Nephron (organoid): ENCODE measurements around the gene ADORA1.

Experiments used
- H3K27ac Mint-ChIP-seq, 3 experiments: 2 replicates each; pipeline ENCODE4 v1.8.0; 2020; ENCODE audit warnings: mixed read lengths in 3 of 3, mild to moderate bottlenecking in 2 of 3, moderate library complexity in 1 of 3
- H3K27me3 Mint-ChIP-seq: 2 replicates; pipeline ENCODE4 v1.8.0; 2021; ENCODE audit warnings: low read depth, mild to moderate bottlenecking, moderate library complexity, mixed read lengths
- H3K36me3 Mint-ChIP-seq: 2 replicates; pipeline ENCODE4 v1.8.0; 2020; ENCODE audit warnings: low read depth, mixed read lengths
- H3K4me1 Mint-ChIP-seq: 2 replicates; pipeline ENCODE4 v1.8.0; 2020; ENCODE audit warnings: mixed read lengths
- H3K4me3 Mint-ChIP-seq, 3 experiments: 2 replicates each; pipeline ENCODE4 v1.8.0; 2020; ENCODE audit warnings: mild to moderate bottlenecking in 3 of 3, mixed read lengths in 3 of 3, moderate library complexity in 2 of 3
- H3K9me3 Mint-ChIP-seq: 2 replicates; pipeline ENCODE4 v1.8.0; 2020; ENCODE audit warnings: mixed read lengths
- CTCF ChIP-seq, 3 experiments: fragments of 200-600 bp; sonication (generic); IDR thresholded peaks; one replicate each; pipeline ENCODE4 v1.5.0; 2021; ENCODE audit warnings: antibody characterized with exemption in 3 of 3; ENCODE audit not compliant: unreplicated experiment in 3 of 3

ADORA1 gene

GRCh38 chr1:203167913-203168200, 40.3 kb downstream of the ADORA1 start:
- TF ChIP-seq CTCF (IDR thresholded peaks at IDR 0.05; ENCODE audit: unreplicated experiment in 3 of 3), result no peak
- Mint-ChIP-seq H3K27me3 (peaks cover 10% of the 10 kb centered on the region), H3K36me3 (no peaks in the 10 kb centered on the region), H3K4me1 (peaks cover 14% of the 10 kb centered on the region), H3K9me3 (no peaks in the 10 kb centered on the region), H3K27ac (no peak overlapping the region), H3K4me3 (no peak overlapping the region)

DNA sequence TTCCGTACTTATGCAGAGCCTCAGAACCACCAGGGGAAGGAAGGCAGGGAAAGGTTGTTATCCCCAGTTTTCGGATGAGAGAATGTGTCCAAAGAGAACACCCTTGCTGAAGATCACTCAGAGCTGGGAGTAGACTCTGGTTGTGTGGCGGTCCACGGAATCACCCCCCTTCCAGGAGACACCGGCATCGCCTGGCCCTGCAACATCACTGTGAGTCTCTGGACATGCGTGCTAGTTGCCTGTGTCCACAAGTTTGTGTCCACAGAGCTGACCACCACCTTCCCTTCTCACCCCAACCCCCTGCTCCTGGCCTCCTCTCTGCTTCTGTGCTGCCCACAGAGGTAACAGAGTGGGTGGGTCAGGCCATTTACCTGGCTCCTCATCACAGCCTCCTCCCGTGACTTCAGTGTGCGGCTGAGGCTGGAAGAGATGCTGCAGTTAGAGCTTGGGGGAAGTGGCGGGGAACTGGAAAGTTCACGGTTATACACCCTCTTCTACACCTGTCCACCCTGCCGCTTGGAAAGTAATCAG, 40.8 kb downstream of the ADORA1 start:
- no peaks in the 10 kb centered on the region for H3K36me3 Mint-ChIP-seq
- no peak overlapping the region for H3K27ac Mint-ChIP-seq
- no peaks in the 10 kb centered on the region for H3K9me3 Mint-ChIP-seq
- H3K27me3 Mint-ChIP-seq, result peaks cover 7% of the 10 kb centered on the region
- H3K4me1 Mint-ChIP-seq, result peaks cover 14% of the 10 kb centered on the region
- TF ChIP-seq CTCF (IDR thresholded peaks at IDR 0.05; ENCODE audit: unreplicated experiment in 3 of 3), result no peak
- H3K4me3 Mint-ChIP-seq, result peak overlapping the region in 1 of 3 experiments; percentile 16

- Mint-ChIP-seq H3K27me3 (peaks cover 13% of the 10 kb centered on the region), H3K9me3 (no peaks in the 10 kb centered on the region), H3K27ac (peak overlapping the region in 1 of 3 experiments; percentile 6), H3K4me3 (peak overlapping the region in 1 of 3 experiments; percentile 40), H3K36me3 (no peaks in the 10 kb centered on the region), H3K4me1 (peaks cover 21% of the 10 kb centered on the region)
- no peak for TF ChIP-seq CTCF (IDR thresholded peaks at IDR 0.05; ENCODE audit: unreplicated experiment in 3 of 3)
These were observed 41.5 kb downstream of the ADORA1 start for GRCh38 chr1:203168991-203169390.

- Mint-ChIP-seq H3K4me1 (peaks cover 23% of the 10 kb centered on the region), H3K27ac (peak overlapping the region; percentile 6 to 37 (median 12)), H3K4me3 (peak overlapping the region in 1 of 3 experiments; percentile 94), H3K9me3 (no peaks in the 10 kb centered on the region), H3K36me3 (no peaks in the 10 kb centered on the region), H3K27me3 (peaks cover 15% of the 10 kb centered on the region)
- no peak for TF ChIP-seq CTCF (IDR thresholded peaks at IDR 0.05; ENCODE audit: unreplicated experiment in 3 of 3)
These were observed 42.4 kb downstream of the ADORA1 start for GRCh38 chr1:203169770-203170520.

DNA sequence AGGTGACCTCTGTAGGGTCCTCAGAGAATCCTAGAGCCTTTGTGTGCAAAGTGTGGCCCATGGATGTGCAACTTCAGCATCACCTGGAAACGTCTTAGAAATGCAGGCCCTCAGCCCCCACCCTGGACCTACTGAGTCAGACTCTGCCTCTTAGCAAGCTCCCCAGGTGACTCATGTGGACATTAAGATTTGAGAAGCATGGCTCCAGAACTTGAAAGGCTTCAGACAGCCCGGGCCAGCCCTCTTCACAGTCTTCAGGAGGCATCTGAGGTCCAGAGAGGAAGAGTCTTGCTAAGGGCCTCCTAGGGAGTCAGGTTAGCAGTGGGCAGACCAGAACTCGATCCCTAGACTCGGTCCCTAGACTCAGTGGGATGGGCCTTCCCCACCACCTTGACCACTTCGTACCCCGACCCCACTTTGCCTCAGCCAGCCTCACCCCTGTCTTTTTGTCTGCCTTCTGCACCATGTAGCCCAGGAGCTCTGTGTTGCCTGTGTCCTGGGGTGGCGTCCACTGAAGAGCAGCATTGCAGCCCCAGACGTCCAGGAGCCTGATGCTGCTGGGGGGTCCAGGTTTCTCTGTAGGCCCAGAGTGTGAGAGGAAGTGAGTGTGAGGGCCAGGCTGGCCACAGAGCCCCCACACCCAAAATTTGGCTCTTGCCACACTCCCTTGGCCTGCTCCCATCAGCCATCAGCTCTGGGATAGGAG, 43.3 kb downstream of the ADORA1 start:
- Mint-ChIP-seq H3K36me3 (no peaks in the 10 kb centered on the region), H3K27ac (no peak overlapping the region), H3K27me3 (peaks cover 18% of the 10 kb centered on the region), H3K9me3 (no peaks in the 10 kb centered on the region), H3K4me1 (peaks cover 23% of the 10 kb centered on the region), H3K4me3 (peak overlapping the region in 2 of 3 experiments; percentile 38 to 94)
- no peak for TF ChIP-seq CTCF (IDR thresholded peaks at IDR 0.05; ENCODE audit: unreplicated experiment in 3 of 3)
